GM12872 (cell line): ENCODE results near the gene KIDINS220.

Source experiments
- TF ChIP-seq, protein P1 (sequence below): IDR thresholded peaks from 3 replicates; pipeline ENCODE4 v1.5.1; 2011; ENCODE audit warnings: low read depth, mild to moderate bottlenecking, low read length, moderate library complexity; ENCODE audit not compliant: insufficient read depth

The KIDINS220 gene

DNA sequence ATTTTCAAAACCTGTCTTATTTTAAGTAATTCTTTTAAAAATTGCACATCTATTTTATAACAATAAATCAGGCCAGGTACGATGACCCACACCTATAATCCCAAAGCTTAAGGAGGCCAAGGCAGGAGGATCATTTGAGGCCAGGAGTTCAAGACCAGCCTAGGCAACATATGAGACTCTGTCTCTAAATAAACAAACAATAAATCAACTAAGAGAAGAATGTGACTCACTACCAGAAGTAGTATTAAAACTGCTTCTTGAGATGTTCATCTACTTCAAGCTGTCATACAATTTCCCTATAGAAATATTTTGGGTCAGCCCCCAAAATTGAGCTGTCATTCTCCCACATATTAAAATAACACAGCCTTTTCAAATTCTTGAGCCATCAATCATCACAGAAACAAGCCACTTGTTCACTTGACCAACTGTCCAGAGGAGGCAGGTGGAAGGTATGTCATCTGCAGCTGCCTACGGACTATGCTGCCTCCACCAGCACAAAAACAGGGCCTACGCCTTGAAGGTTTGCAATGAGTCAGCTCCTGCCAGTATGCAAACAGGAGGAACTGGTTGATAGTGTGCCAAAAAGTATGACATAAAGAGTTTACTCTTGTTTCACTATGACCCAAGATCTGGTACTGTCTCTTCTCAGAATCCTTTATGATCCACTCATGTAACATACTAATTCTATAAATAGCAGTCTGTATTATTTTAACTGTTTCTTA is 33.6 kb downstream of the KIDINS220 start:
- TF ChIP-seq, protein P1, sequence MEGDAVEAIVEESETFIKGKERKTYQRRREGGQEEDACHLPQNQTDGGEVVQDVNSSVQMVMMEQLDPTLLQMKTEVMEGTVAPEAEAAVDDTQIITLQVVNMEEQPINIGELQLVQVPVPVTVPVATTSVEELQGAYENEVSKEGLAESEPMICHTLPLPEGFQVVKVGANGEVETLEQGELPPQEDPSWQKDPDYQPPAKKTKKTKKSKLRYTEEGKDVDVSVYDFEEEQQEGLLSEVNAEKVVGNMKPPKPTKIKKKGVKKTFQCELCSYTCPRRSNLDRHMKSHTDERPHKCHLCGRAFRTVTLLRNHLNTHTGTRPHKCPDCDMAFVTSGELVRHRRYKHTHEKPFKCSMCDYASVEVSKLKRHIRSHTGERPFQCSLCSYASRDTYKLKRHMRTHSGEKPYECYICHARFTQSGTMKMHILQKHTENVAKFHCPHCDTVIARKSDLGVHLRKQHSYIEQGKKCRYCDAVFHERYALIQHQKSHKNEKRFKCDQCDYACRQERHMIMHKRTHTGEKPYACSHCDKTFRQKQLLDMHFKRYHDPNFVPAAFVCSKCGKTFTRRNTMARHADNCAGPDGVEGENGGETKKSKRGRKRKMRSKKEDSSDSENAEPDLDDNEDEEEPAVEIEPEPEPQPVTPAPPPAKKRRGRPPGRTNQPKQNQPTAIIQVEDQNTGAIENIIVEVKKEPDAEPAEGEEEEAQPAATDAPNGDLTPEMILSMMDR: no peak

DNA sequence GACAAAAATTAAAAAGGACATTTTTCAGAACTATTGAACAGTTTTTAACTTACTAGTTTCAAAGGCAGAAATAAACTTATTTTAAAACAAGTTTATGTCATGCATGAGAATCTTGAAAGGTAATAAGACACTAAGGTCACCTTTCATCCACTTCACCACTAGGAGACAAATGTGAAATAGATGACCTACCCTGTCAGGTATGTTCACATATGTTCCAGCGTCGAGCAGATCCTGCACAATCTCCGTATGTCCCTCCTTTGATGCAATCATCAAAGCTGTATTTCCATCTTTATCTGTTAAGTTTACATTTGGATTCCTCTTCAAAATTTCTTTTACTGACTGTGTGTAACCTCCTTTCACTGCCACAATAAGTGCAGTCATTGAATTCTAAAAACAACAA is 34.7 kb downstream of the KIDINS220 start:
- TF ChIP-seq, protein P1: no peak

DNA sequence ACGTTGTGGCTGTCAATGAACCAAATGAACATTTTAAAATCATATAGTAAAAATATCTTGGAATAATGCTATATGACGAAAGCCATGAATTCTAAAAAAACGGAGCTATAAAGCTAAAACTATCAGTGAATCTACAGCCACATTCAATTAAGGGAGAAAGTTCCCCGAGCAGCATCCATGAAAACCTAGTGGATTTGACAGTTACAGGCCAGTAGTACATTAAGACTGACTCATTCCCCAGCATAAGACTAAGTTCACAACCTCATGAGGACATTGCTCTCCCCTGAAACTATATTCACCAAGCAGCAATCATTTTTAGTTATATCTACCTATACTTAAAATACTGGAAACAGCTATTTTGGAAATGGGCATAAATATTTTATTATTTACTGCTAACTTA is 36.6 kb downstream of the KIDINS220 start:
- TF ChIP-seq, protein P1: no peak

DNA sequence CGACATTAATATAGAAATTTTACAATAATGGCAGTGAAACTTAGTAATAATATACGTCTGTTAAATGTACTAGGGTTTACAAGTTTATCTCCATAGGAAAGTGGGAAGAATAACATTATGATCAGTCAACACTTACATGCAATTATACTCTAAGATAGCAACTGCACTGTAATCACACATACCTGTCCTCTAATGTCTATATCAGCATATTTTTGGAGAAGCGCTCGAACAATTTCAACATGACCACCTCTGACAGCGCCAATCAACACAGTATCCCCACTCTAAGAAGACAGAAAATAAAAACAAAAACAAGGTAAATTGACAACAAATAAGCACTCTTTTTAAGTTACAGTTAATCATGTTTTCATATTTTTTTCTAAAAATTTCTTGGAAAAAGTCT is 37.2 kb downstream of the KIDINS220 start:
- TF ChIP-seq, protein P1: no peak

DNA sequence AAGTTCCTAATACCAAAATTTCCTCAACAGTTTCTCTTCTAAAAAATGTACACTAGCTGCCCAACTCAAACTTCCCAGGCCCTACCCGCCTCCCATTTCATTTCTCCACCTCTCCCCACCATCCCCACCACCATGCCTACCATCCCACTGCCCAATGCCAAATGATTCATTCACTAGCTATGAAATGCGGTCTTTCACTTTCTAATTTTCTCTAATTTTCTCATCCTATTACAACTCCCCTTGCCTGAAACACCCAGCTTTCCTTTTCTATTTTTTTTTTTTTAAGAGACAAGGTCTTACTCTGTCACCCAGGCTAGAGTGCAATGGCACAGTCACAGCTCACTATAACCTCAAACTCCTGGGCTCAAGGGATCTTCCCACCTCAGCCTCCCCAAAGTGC is 38.4 kb downstream of the KIDINS220 start:
- TF ChIP-seq, protein P1: no peak

DNA sequence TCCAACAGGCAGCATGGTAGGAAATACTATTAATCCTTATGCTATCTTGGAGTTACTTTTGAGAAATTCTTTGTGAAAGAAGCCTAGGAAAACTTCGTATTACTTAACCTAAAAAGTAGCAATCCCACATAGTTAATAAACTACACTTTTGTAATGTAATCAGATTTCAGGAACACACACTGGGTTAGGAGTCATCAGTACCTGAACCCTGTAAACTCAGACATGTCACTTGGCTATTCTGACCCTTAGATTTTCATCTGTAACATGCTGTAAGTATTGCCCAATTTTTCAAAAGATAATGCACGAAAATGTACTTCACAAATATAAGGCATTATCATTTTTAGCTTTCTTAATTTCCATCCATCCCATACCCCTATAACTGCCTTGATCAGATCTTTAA is 39.0 kb downstream of the KIDINS220 start:
- TF ChIP-seq, protein P1: no peak

DNA sequence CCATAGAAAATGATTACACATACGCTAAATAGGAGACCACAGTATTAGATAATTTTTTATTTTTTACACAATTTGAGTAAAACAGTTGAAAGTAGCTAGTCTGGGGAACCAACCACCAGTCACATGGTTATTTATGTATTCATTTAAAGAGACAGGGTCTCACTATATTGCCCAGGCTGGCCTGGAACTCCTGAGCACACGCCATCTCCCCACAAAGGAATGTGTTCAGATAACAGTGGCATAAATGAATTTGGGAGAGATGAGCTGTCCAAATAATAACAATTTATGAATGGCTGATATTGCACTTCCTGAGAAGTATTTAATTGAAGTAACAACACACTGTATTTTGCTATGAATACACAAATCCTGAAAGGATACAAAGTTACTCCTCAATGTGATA is 39.7 kb downstream of the KIDINS220 start:
- TF ChIP-seq, protein P1: no peak
